ENCODE data around the gene COL24A1. TPM values are rescaled to one million over a fixed set of nuclear protein-coding genes. Genes with fewer than 3 reads are reported as not detected.
"Not testable (repeated sequence)": the region's sequence is repeated elsewhere in the genome, so short reads cannot be mapped to it uniquely, and the experiment has no call there.

COL24A1 gene
- total and polyA plus RNA-seq, 2 donors (not counting 1 experiment from before 2014, with no cell fraction given) = not detected

DNA sequence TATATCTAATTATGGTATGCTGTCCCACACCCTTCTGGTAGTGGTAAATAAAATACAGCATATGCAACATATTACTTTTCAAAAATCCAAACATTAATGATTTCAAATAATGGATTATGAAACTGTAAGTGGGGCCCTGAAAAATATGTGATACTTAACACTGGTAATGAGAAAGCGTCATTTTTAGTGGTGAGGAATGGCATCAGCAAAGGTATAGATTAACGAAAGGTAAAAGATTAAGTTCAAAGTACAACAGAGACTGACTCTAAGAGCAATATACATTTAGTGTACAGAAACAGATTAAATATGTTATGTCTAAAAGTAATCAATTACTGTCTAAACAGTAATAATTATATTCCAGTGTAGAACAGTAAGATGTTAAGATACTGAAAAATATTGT, 194.1 kb downstream of the COL24A1 start:
- Histone ChIP-seq H2AFZ (ENCODE audit: insufficient read depth, low read depth, low read length, poor library complexity, severe bottlenecking) (no peak overlapping the region), H3K4me3 (ENCODE audit: control extremely low read depth in 1 of 5, extremely low read depth in 1 of 5, insufficient read depth in 1 of 5, low read depth in 2 of 5, low read length in 4 of 5) (no peak overlapping the region), H4K20me1 (ENCODE audit: control insufficient read depth, insufficient read depth, low read length, poor library complexity, severe bottlenecking) (no peaks in the 10 kb centered on the region), H3K27me3 (replicated peaks in 1 of 4; ENCODE audit: control extremely low read depth in 1 of 4, control insufficient read depth in 3 of 4, insufficient read depth in 4 of 4, low read length in 3 of 4) (no peaks in the 10 kb centered on the region), H3K4me1 (ENCODE audit: control insufficient read depth in 2 of 2, insufficient read depth in 2 of 2, low read length in 2 of 2) (no peaks in the 10 kb centered on the region), H3K27ac (ENCODE audit: low read length in 2 of 2) (no peak overlapping the region), H3K9ac (ENCODE audit: low read length) (no peak overlapping the region), H3K79me2 (ENCODE audit: control insufficient read depth, insufficient read depth, low read length) (no peaks in the 10 kb centered on the region), H3K4me2 (replicated peaks; ENCODE audit: low read depth, low read length, poor library complexity, severe bottlenecking) (no peak overlapping the region), H3K36me3 (replicated peaks in 1 of 2; ENCODE audit: control extremely low read depth in 1 of 2, control insufficient read depth in 1 of 2, extremely low read depth in 1 of 2, insufficient read depth in 2 of 2, low read length in 1 of 2) (no peaks in the 10 kb centered on the region), H3K9me3 (ENCODE audit: control extremely low read depth in 1 of 3, control insufficient read depth in 2 of 3, insufficient read depth in 1 of 3, low read length in 2 of 3) (no peaks in the 10 kb centered on the region)
- CTCF ChIA-PET = no interaction called here
- DNase-seq (no peak), ATAC-seq (ENCODE audit: low read depth) (no peak)
- Mint-ChIP-seq H3K4me3 (no peak overlapping the region), H3K4me1 (no peaks in the 10 kb centered on the region), H3K27me3 (no peaks in the 10 kb centered on the region), H3K27ac (no peak overlapping the region), H3K9me3 (ENCODE audit: insufficient read depth) (no peaks in the 10 kb centered on the region)
- no CpG with 5 or more reads among the region's 2 CpGs for WGBS (ENCODE audit: insufficient coverage)
- intact Hi-C loops (cut with micrococcal nuclease) = no loop called here
- POLR2A ChIA-PET = no interaction called here
- TF ChIP-seq, protein P1, sequence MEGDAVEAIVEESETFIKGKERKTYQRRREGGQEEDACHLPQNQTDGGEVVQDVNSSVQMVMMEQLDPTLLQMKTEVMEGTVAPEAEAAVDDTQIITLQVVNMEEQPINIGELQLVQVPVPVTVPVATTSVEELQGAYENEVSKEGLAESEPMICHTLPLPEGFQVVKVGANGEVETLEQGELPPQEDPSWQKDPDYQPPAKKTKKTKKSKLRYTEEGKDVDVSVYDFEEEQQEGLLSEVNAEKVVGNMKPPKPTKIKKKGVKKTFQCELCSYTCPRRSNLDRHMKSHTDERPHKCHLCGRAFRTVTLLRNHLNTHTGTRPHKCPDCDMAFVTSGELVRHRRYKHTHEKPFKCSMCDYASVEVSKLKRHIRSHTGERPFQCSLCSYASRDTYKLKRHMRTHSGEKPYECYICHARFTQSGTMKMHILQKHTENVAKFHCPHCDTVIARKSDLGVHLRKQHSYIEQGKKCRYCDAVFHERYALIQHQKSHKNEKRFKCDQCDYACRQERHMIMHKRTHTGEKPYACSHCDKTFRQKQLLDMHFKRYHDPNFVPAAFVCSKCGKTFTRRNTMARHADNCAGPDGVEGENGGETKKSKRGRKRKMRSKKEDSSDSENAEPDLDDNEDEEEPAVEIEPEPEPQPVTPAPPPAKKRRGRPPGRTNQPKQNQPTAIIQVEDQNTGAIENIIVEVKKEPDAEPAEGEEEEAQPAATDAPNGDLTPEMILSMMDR (IDR thresholded peaks at IDR 0.05) = no peak
- no peak for TF ChIP-seq EZH2 (IDR thresholded peaks at IDR 0.05; ENCODE audit: borderline replicate concordance, insufficient read depth, low read depth, low read length, poor library complexity, severe bottlenecking)

DNA sequence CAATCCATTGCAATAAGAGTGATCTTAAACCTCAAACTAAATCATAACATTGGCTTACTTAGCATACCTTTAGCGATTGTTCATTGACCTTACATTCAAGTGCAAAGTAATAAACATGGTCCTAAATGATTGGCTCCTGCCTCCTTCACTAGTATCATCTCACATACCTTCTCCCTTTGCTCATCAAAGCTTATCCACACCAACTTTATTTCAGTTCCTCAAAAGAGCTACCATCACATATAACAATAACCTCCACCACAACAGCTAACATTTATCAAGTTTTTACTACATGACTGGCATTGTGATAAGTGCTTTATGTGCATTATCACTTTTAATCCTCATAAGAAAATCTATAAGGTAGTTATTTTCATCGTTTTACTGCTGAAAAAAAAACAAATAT, 198.8 kb downstream of the COL24A1 start:
- no peak overlapping the region for H3K4me3 Mint-ChIP-seq

DNA sequence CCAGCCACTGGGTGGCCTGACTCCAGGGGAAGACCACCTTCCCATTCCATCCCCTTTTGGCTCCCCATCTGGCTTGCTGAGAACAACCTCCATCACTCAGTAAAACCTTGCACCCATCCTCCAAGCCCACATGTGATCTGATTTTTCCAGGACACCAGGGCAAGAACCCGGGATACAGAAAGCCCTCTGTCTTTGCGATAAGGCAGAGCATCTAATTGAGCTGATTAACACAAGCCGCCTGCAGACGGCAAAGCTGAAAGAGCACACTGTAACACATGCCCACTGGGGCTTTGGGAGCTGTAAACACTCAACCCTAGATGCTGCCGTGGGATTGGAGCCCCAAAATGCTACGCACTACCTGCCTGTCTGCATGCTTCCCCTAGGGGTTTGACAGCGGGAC, 201.4 kb downstream of the COL24A1 start:
- POLR2A ChIA-PET; H3K9ac ChIP-seq (ENCODE audit: low read length); H3K4me1 ChIP-seq (ENCODE audit: control insufficient read depth in 2 of 2, insufficient read depth in 2 of 2, low read length in 2 of 2); H3K4me1 Mint-ChIP-seq; H3K27ac Mint-ChIP-seq; H3K36me3 ChIP-seq (replicated peaks in 1 of 2; ENCODE audit: control extremely low read depth in 1 of 2, control insufficient read depth in 1 of 2, extremely low read depth in 1 of 2, insufficient read depth in 2 of 2, low read length in 1 of 2); CTCF ChIA-PET; H3K27me3 ChIP-seq (replicated peaks in 1 of 4; ENCODE audit: control extremely low read depth in 1 of 4, control insufficient read depth in 3 of 4, insufficient read depth in 4 of 4, low read length in 3 of 4); H3K4me2 ChIP-seq (replicated peaks; ENCODE audit: low read depth, low read length, poor library complexity, severe bottlenecking); H3K9me3 Mint-ChIP-seq (ENCODE audit: insufficient read depth); H3K4me3 ChIP-seq (ENCODE audit: control extremely low read depth in 1 of 5, extremely low read depth in 1 of 5, insufficient read depth in 1 of 5, low read depth in 2 of 5, low read length in 4 of 5); H3K27ac ChIP-seq (ENCODE audit: low read length in 2 of 2); H4K20me1 ChIP-seq (ENCODE audit: control insufficient read depth, insufficient read depth, low read length, poor library complexity, severe bottlenecking); ATAC-seq (ENCODE audit: low read depth); H3K79me2 ChIP-seq (ENCODE audit: control insufficient read depth, insufficient read depth, low read length); DNase-seq; H3K4me3 Mint-ChIP-seq; H3K9me3 ChIP-seq (ENCODE audit: control extremely low read depth in 1 of 3, control insufficient read depth in 2 of 3, insufficient read depth in 1 of 3, low read length in 2 of 3); intact Hi-C loops (cut with micrococcal nuclease); H3K27me3 Mint-ChIP-seq; H2AFZ ChIP-seq (ENCODE audit: insufficient read depth, low read depth, low read length, poor library complexity, severe bottlenecking): not testable (repeated sequence)
- WGBS (ENCODE audit: insufficient coverage) = 98% methylated on average over 4 of the region's 7 CpGs

More for the DNA sequence above, 198.8 kb downstream of the COL24A1 start:
- Histone ChIP-seq H3K9ac (ENCODE audit: low read length) (no peak overlapping the region), H2AFZ (ENCODE audit: insufficient read depth, low read depth, low read length, poor library complexity, severe bottlenecking) (no peak overlapping the region), H3K27me3 (replicated peaks in 1 of 4; ENCODE audit: control extremely low read depth in 1 of 4, control insufficient read depth in 3 of 4, insufficient read depth in 4 of 4, low read length in 3 of 4) (no peaks in the 10 kb centered on the region), H3K27ac (ENCODE audit: low read length in 2 of 2) (no peak overlapping the region), H3K9me3 (ENCODE audit: control extremely low read depth in 1 of 3, control insufficient read depth in 2 of 3, insufficient read depth in 1 of 3, low read length in 2 of 3) (no peaks in the 10 kb centered on the region), H4K20me1 (ENCODE audit: control insufficient read depth, insufficient read depth, low read length, poor library complexity, severe bottlenecking) (no peaks in the 10 kb centered on the region), H3K4me2 (replicated peaks; ENCODE audit: low read depth, low read length, poor library complexity, severe bottlenecking) (no peak overlapping the region), H3K4me1 (ENCODE audit: control insufficient read depth in 2 of 2, insufficient read depth in 2 of 2, low read length in 2 of 2) (no peaks in the 10 kb centered on the region), H3K4me3 (ENCODE audit: control extremely low read depth in 1 of 5, extremely low read depth in 1 of 5, insufficient read depth in 1 of 5, low read depth in 2 of 5, low read length in 4 of 5) (no peak overlapping the region), H3K36me3 (replicated peaks in 1 of 2; ENCODE audit: control extremely low read depth in 1 of 2, control insufficient read depth in 1 of 2, extremely low read depth in 1 of 2, insufficient read depth in 2 of 2, low read length in 1 of 2) (no peaks in the 10 kb centered on the region), H3K79me2 (ENCODE audit: control insufficient read depth, insufficient read depth, low read length) (no peaks in the 10 kb centered on the region)
- no peak for DNase-seq
- Mint-ChIP-seq H3K27ac (no peak overlapping the region), H3K27me3 (no peaks in the 10 kb centered on the region), H3K4me1 (no peaks in the 10 kb centered on the region), H3K9me3 (ENCODE audit: insufficient read depth) (peaks cover 2% of the 10 kb centered on the region)
- ChIA-PET POLR2A (no interaction called here), CTCF (no interaction called here)
- ATAC-seq (ENCODE audit: low read depth) = no peak
- intact Hi-C loops (cut with micrococcal nuclease) = no loop called here
- WGBS (ENCODE audit: insufficient coverage) = 100% methylated on average over 1 of the region's 2 CpGs
- TF ChIP-seq, protein P1 (IDR thresholded peaks at IDR 0.05) = no peak
- TF ChIP-seq EZH2 (IDR thresholded peaks at IDR 0.05; ENCODE audit: borderline replicate concordance, insufficient read depth, low read depth, low read length, poor library complexity, severe bottlenecking) = no peak
